Measurements from ENCODE around the gene FRMD4A. TPM values are rescaled to one million over a fixed set of nuclear protein-coding genes. Genes with fewer than 3 reads are reported as not detected.

The FRMD4A gene
- polyA plus RNA-seq, 1 donor (not counting 4 experiments of a cell fraction or from before 2014, with no cell fraction given) = 12.9 TPM

- dilution Hi-C loops (cut with MboI; ENCODE audit: extremely low pct_ligation_motif_present, low sequenced_read_pairs) = no loop called here
- DNase-seq (ENCODE audit: low read depth, low spot score) (no peak), FAIRE-seq (peak; percentile 34)
- H3K27me3 ChIP-seq (ENCODE audit: control insufficient read depth, extremely low read depth, insufficient read depth, low read length) = peaks cover 4% of the 10 kb centered on the region
- no peaks in the 10 kb centered on the region for H3K9me3 ChIP-seq (ENCODE audit: control insufficient read depth, low read depth, low read length)
- H3K36me3 ChIP-seq (ENCODE audit: control insufficient read depth in 2 of 2, extremely low read depth in 1 of 2, insufficient read depth in 2 of 2, low read length in 2 of 2) = no peaks in the 10 kb centered on the region
- H2AFZ ChIP-seq (ENCODE audit: control insufficient read depth, low read length) = no peak overlapping the region
- TF ChIP-seq CTCF (optimal IDR thresholded peaks at IDR 0.05 in 1 of 3, IDR thresholded peaks at IDR 0.05 in 1 of 3, conservative IDR thresholded peaks at IDR 0.05 in 1 of 3; ENCODE audit: extremely low read depth in 1 of 3, insufficient read depth in 2 of 3, low read length in 3 of 3) (no peak), EZH2 (IDR thresholded peaks at IDR 0.05; ENCODE audit: low read length) (no peak)
- H3K4me2 ChIP-seq (ENCODE audit: control insufficient read depth, extremely low read depth, insufficient read depth, low read depth, low read length) = no peak overlapping the region
- no peak overlapping the region for H3K27ac ChIP-seq (ENCODE audit: control insufficient read depth, insufficient read depth, low read length)
- H3K79me2 ChIP-seq (ENCODE audit: control insufficient read depth, insufficient read depth, low read length) = no peaks in the 10 kb centered on the region
- no peak overlapping the region for H3K4me3 ChIP-seq (ENCODE audit: control insufficient read depth in 2 of 3, extremely low read depth in 1 of 3, insufficient read depth in 2 of 3, low read depth in 1 of 3, low read length in 3 of 3)
- H3K9ac ChIP-seq (ENCODE audit: control insufficient read depth, extremely low read depth, insufficient read depth, low read length) = no peak overlapping the region
- peaks cover 3% of the 10 kb centered on the region for H3K4me1 ChIP-seq (ENCODE audit: control insufficient read depth, extremely low read depth, insufficient read depth, low read length)
- no peaks in the 10 kb centered on the region for H4K20me1 ChIP-seq (ENCODE audit: control insufficient read depth, extremely low read depth, insufficient read depth, low read length)
- no peaks in the 10 kb centered on the region for H3K9me1 ChIP-seq (ENCODE audit: control insufficient read depth, extremely low read depth, insufficient read depth, low read length)
Measured at GRCh38 chr10:14365266-14365665, 34.5 kb upstream of the FRMD4A start.

- dilution Hi-C loops (cut with MboI; ENCODE audit: extremely low pct_ligation_motif_present, low sequenced_read_pairs) = no loop called here
- no peak for FAIRE-seq
Measured at GRCh38 chr10:14362104-14362503, 31.4 kb upstream of the FRMD4A start.

More at GRCh38 chr10:14362104-14362503, 31.4 kb upstream of the FRMD4A start:
- Histone ChIP-seq H3K27ac (ENCODE audit: control insufficient read depth, insufficient read depth, low read length) (no peak overlapping the region), H3K9me1 (ENCODE audit: control insufficient read depth, extremely low read depth, insufficient read depth, low read length) (no peaks in the 10 kb centered on the region), H3K9ac (ENCODE audit: control insufficient read depth, extremely low read depth, insufficient read depth, low read length) (no peak overlapping the region), H3K79me2 (ENCODE audit: control insufficient read depth, insufficient read depth, low read length) (no peaks in the 10 kb centered on the region), H3K4me3 (ENCODE audit: control insufficient read depth in 2 of 3, extremely low read depth in 1 of 3, insufficient read depth in 2 of 3, low read depth in 1 of 3, low read length in 3 of 3) (no peak overlapping the region), H2AFZ (ENCODE audit: control insufficient read depth, low read length) (no peak overlapping the region), H3K27me3 (ENCODE audit: control insufficient read depth, extremely low read depth, insufficient read depth, low read length) (peaks cover 4% of the 10 kb centered on the region), H4K20me1 (ENCODE audit: control insufficient read depth, extremely low read depth, insufficient read depth, low read length) (no peaks in the 10 kb centered on the region), H3K4me2 (ENCODE audit: control insufficient read depth, extremely low read depth, insufficient read depth, low read depth, low read length) (no peak overlapping the region), H3K4me1 (ENCODE audit: control insufficient read depth, extremely low read depth, insufficient read depth, low read length) (peaks cover 15% of the 10 kb centered on the region), H3K9me3 (ENCODE audit: control insufficient read depth, low read depth, low read length) (no peaks in the 10 kb centered on the region), H3K36me3 (ENCODE audit: control insufficient read depth in 2 of 2, extremely low read depth in 1 of 2, insufficient read depth in 2 of 2, low read length in 2 of 2) (no peaks in the 10 kb centered on the region)
- DNase-seq (ENCODE audit: low read depth, low spot score) = no peak
- TF ChIP-seq CTCF (optimal IDR thresholded peaks at IDR 0.05 in 1 of 3, IDR thresholded peaks at IDR 0.05 in 1 of 3, conservative IDR thresholded peaks at IDR 0.05 in 1 of 3; ENCODE audit: extremely low read depth in 1 of 3, insufficient read depth in 2 of 3, low read length in 3 of 3) (no peak), EZH2 (IDR thresholded peaks at IDR 0.05; ENCODE audit: low read length) (no peak)
